Measurements from ENCODE around the gene FITM2.

Gene FITM2

DNA sequence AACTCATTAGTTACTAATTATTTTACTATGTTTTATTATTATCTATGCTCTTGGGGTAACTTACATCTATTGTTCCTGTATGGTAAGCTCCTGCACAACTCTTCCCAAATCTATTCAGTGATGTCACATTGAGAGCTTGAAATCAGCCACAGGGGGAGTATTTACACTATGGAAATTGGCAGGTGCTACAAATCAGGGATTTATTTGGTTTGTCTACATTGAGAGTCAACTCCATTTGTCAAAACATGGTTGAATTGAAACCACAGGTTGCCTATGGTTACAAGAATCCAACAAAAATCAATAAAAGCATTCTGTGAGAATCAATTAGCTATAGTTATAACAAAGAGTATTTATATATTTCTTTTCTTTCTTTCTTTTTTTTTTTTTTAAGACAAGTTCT is 3.9 kb upstream of the FITM2 start:
- intact Hi-C loops (cut with DNase I; ENCODE audit: low total_unique reads), result loop anchor here (5.0 kb wide), 2 partner anchors 198 to 572 kb away; partner anchors contain the start of gene YWHAB
- no peaks in the 10 kb centered on the region for H3K36me3 ChIP-seq
- H3K4me1 ChIP-seq, result peaks cover 0 to 11% (median 7%) of the 10 kb centered on the region in 4 donors
- H3K9me3 ChIP-seq, result no peaks in the 10 kb centered on the region
- no peak overlapping the region for H3K27ac ChIP-seq
- H3K27me3 ChIP-seq, result no peaks in the 10 kb centered on the region
- TF ChIP-seq, protein P1, sequence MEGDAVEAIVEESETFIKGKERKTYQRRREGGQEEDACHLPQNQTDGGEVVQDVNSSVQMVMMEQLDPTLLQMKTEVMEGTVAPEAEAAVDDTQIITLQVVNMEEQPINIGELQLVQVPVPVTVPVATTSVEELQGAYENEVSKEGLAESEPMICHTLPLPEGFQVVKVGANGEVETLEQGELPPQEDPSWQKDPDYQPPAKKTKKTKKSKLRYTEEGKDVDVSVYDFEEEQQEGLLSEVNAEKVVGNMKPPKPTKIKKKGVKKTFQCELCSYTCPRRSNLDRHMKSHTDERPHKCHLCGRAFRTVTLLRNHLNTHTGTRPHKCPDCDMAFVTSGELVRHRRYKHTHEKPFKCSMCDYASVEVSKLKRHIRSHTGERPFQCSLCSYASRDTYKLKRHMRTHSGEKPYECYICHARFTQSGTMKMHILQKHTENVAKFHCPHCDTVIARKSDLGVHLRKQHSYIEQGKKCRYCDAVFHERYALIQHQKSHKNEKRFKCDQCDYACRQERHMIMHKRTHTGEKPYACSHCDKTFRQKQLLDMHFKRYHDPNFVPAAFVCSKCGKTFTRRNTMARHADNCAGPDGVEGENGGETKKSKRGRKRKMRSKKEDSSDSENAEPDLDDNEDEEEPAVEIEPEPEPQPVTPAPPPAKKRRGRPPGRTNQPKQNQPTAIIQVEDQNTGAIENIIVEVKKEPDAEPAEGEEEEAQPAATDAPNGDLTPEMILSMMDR (IDR thresholded peaks at IDR 0.05), result no peak
- DNase-seq, result no peak
- H3K4me3 ChIP-seq, result no peak overlapping the region

DNA sequence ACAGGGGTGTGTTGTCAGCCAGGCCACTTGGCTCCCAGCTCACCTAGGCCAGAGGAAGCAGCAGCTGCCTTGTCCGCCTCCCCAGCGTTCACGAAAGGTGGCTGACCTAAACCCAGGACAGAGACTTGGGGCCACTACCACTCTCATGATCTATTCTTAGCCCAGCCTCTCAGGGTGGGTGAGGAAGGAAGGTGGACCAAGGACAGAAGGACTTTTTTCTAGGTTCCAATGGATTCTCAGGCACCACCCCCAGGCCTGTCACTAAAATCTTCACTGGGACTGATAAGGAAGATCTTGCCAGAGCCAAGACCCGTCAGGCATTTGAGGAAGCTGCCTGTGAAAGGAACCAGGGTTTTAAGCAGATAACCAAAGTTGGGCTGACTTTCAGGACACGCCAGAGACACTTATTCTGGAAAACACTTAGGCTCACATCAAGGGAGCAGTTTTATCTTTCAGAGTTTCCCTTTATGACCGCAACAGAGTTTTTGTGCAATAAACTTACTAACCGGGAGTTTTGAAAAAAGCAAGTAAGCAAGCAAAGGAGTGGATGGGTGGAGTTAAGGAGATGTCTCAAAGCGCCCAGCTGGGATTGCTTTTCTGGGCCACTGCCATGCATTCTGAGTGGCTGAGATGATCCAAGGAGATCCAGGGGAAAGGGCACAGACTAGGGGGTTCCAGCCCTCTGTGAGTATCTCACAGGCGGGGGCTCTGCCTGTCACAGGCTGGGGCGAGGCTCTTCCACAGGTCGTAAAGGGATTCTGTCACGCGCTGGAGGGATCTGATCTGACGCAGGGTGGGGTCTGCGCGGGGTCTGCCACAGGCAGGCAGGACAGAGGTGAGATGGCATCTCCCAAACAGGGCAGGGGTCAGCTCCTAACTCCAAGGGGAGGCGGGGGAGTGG is 989 bp downstream of the FITM2 start:
- intact Hi-C loops (cut with DNase I; ENCODE audit: low total_unique reads), result loop anchor here (5.0 kb wide), 2 partner anchors 193 to 577 kb away; partner anchors contain the start of gene YWHAB
- Histone ChIP-seq H3K36me3 (peaks cover 0 to 16% (median 6%) of the 10 kb centered on the region in 3 donors), H3K27me3 (no peaks in the 10 kb centered on the region), H3K9me3 (no peaks in the 10 kb centered on the region), H3K4me1 (peaks cover 0 to 23% (median 16%) of the 10 kb centered on the region in 4 donors), H3K27ac (peak overlapping the region; percentile 69 to 70), H3K4me3 (peak overlapping the region; percentile 78 to 95)
- TF ChIP-seq, protein P1 (IDR thresholded peaks at IDR 0.05), result no peak
- peak in 1 of 2 donors; percentile 26 for DNase-seq

DNA sequence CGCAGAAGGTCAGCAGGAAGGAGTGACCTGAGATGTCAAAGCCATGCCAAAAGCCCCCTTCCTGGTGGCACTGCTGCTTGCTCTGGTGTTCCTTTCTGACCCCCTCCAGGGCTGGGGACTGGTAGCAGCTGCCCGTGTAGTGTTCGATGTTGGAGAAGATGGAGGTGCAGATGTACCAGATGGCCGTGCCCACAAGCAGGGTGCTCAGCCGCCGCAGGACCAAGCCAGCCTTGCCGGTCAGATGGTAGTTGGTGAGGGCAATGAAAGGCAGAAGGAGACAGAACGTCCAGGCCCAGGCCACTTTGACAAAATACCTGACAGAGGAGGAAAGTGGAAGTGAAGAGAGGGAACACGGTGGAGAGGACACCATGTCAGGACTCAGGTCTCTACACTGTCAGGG is 4.1 kb downstream of the FITM2 start:
- H3K27me3 ChIP-seq, result no peaks in the 10 kb centered on the region
- H3K4me3 ChIP-seq, result no peak overlapping the region
- peaks cover 0 to 23% (median 16%) of the 10 kb centered on the region in 4 donors for H3K4me1 ChIP-seq
- intact Hi-C loops (cut with DNase I; ENCODE audit: low total_unique reads), result no loop called here
- H3K36me3 ChIP-seq, result peaks cover 0 to 20% (median 14%) of the 10 kb centered on the region in 3 donors
- no peak overlapping the region for H3K27ac ChIP-seq
- H3K9me3 ChIP-seq, result no peaks in the 10 kb centered on the region
- TF ChIP-seq, protein P1 (IDR thresholded peaks at IDR 0.05), result no peak
- DNase-seq, result no peak

DNA sequence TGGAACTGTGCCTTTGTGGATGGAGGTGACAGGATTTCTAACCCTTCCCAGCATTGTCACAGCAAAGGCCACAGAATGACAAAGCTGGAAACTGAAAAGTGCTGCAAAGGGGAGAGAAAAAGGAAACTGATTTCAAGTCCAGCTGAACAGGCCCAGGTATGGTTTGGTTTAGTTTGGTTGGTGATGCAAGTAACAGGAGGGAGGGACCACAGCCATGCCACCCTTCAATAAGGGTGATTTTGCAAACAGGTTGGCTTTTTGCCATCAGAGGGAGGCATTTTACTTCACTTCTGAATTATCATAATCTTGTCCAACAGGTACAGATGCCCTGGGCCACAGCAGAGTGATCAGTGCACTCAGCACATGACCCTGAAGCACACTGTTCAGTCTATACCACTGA is 6.6 kb downstream of the FITM2 start:
- intact Hi-C loops (cut with DNase I; ENCODE audit: low total_unique reads), result loop anchor here (5.0 kb wide), 1 partner anchor 82 kb away; no protein-coding TSS in a partner anchor
- Histone ChIP-seq H3K27me3 (no peaks in the 10 kb centered on the region), H3K4me3 (no peak overlapping the region), H3K36me3 (peaks cover 0 to 20% (median 14%) of the 10 kb centered on the region in 3 donors), H3K27ac (no peak overlapping the region), H3K4me1 (peaks cover 0 to 8% (median 3%) of the 10 kb centered on the region in 4 donors), H3K9me3 (no peaks in the 10 kb centered on the region)
- TF ChIP-seq, protein P1 (IDR thresholded peaks at IDR 0.05), result no peak
- no peak for DNase-seq

DNA sequence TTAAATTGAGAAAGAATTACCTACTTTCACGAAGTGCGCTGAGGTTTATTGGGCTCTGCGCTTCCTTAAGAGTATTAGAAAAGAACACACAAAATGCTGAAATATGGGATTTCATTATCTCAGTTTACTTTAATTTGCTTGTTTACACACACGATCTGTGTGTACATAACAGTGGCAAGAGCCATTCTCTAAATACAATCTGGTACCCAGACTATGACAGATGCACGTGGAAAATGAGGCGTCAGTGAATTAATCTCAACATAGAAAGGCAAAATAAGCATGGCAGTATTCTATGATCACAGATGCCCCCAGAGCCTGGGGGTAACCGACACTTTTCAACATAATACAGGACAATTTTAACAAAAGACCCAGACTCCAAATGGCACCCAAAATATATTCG is 8.3 kb downstream of the FITM2 start:
- DNase-seq, result no peak
- Histone ChIP-seq H3K27ac (no peak overlapping the region), H3K9me3 (no peaks in the 10 kb centered on the region), H3K4me1 (no peaks in the 10 kb centered on the region), H3K27me3 (no peaks in the 10 kb centered on the region), H3K4me3 (no peak overlapping the region), H3K36me3 (peaks cover 0 to 20% (median 14%) of the 10 kb centered on the region in 3 donors)
- intact Hi-C loops (cut with DNase I; ENCODE audit: low total_unique reads), result loop anchor here (5.0 kb wide), 1 partner anchor 80 kb away; no protein-coding TSS in a partner anchor
- TF ChIP-seq, protein P1 (IDR thresholded peaks at IDR 0.05), result no peak

Measured in tibial artery (tissue), 4 donors.